IMR-90 (cell line): ENCODE measurements around the gene PEX10.

Experiments used
- BHLHE40 ChIP-seq: fragments of 150-350 bp; IDR thresholded peaks from 2 replicates; pipeline ENCODE4 v1.6.1; 2016; ENCODE audit warnings: mild to moderate bottlenecking, low read depth, low read length
- CEBPB ChIP-seq: IDR thresholded peaks from 2 replicates; pipeline ENCODE4 v1.6.1; 2012; ENCODE audit warnings: low read depth, low read length, improper control_type of control experiment
- CHD1 ChIP-seq: IDR thresholded peaks from 2 replicates; pipeline ENCODE4 v1.6.1; 2012; ENCODE audit warnings: low read depth, low read length, improper control_type of control experiment
- CTCF ChIP-seq: conservative IDR thresholded peaks from 2 replicates; pipeline ENCODE4 v1.5.1; 2012; ENCODE audit warnings: mild to moderate bottlenecking, low read depth, low read length, improper control_type of control experiment
- MAFK ChIP-seq: IDR thresholded peaks from 2 replicates; pipeline ENCODE4 v1.6.1; 2012; ENCODE audit warnings: low read depth, low read length, improper control_type of control experiment
- POLR2A ChIP-seq: IDR thresholded peaks from 2 replicates; pipeline ENCODE4 v1.6.1; 2012; ENCODE audit warnings: mild to moderate bottlenecking, low read depth, low read length
- RAD21 ChIP-seq: IDR thresholded peaks from 2 replicates; pipeline ENCODE4 v1.6.1; 2012; ENCODE audit warnings: low read length, improper control_type of control experiment
- RCOR1 ChIP-seq: IDR thresholded peaks from 2 replicates; pipeline ENCODE4 v1.6.1; 2012; ENCODE audit warnings: mild to moderate bottlenecking, low read length, improper control_type of control experiment; ENCODE audit not compliant: insufficient replicate concordance
- RFX5 ChIP-seq: IDR thresholded peaks from 2 replicates; pipeline ENCODE4 v1.8.0; 2012; ENCODE audit warnings: low read depth, mild to moderate bottlenecking, low read length, moderate library complexity
- SMC3 ChIP-seq: fragments of 150-350 bp; IDR thresholded peaks from 2 replicates; pipeline ENCODE4 v1.6.1; 2016; ENCODE audit warnings: low read depth, mild to moderate bottlenecking, antibody characterized with exemption, low read length, moderate library complexity
- TF ChIP-seq, protein P1 (sequence below): fragments of 150-350 bp; IDR thresholded peaks from 2 replicates; pipeline ENCODE4 v1.6.1; 2017; ENCODE audit warnings: mild to moderate bottlenecking, antibody characterized with exemption, low read length, low read depth

GRCh38 chr1:2363847-2364513 is 48.4 kb downstream of the PEX10 start:
- TF ChIP-seq CTCF (no peak), SMC3 (no peak), MAFK (no peak), RCOR1 (no peak), CEBPB (no peak), POLR2A (no peak), BHLHE40 (no peak), RAD21 (no peak), RFX5 (no peak), CHD1 (no peak)
- TF ChIP-seq, protein P1, sequence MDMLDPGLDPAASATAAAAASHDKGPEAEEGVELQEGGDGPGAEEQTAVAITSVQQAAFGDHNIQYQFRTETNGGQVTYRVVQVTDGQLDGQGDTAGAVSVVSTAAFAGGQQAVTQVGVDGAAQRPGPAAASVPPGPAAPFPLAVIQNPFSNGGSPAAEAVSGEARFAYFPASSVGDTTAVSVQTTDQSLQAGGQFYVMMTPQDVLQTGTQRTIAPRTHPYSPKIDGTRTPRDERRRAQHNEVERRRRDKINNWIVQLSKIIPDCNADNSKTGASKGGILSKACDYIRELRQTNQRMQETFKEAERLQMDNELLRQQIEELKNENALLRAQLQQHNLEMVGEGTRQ: no peak
